Thymus (tissue), 11 donors: ENCODE measurements around the gene FTO. TPM values are rescaled to one million over a fixed set of nuclear protein-coding genes. Genes with fewer than 3 reads are reported as not detected.

Source experiments
- DNase-seq, 9 donors: peaks; one replicate each; pipeline ENCODE4 v3.0.0-alpha.2; 2013; ENCODE audit warnings: low spot score in 9 of 9, low read depth in 6 of 9, missing footprints in 1 of 9
- H3K27ac ChIP-seq, 2 donors: one replicate each; pipeline ENCODE4 v1.5.1; 2013; ENCODE audit warnings: control low read depth in 1 of 2, low read depth in 1 of 2, low read length in 1 of 2, mild to moderate bottlenecking in 1 of 2, moderate library complexity in 1 of 2
- H3K27me3 ChIP-seq, 2 donors: one replicate each; pipeline ENCODE4 v1.5.1; 2013; ENCODE audit warnings: low read length in 1 of 2; ENCODE audit not compliant: control insufficient read depth in 2 of 2, insufficient read depth in 1 of 2
- H3K36me3 ChIP-seq, 2 donors: one replicate each; pipeline ENCODE4 v1.5.1; 2013; ENCODE audit warnings: low read length in 1 of 2, mild to moderate bottlenecking in 1 of 2, moderate library complexity in 1 of 2; ENCODE audit not compliant: control insufficient read depth in 2 of 2, insufficient read depth in 2 of 2
- H3K4me1 ChIP-seq, 2 donors: one replicate each; pipeline ENCODE4 v1.5.1; 2013; ENCODE audit warnings: low read length in 2 of 2; ENCODE audit not compliant: control insufficient read depth in 2 of 2, insufficient read depth in 2 of 2
- H3K4me3 ChIP-seq, 2 donors: one replicate each; pipeline ENCODE4 v1.5.1; 2013; ENCODE audit warnings: low read length in 2 of 2, control low read depth in 1 of 2, mild to moderate bottlenecking in 1 of 2
- H3K9me3 ChIP-seq, 2 donors: one replicate each; pipeline ENCODE4 v1.5.1; 2013; ENCODE audit warnings: low read length in 1 of 2, mild to moderate bottlenecking in 1 of 2; ENCODE audit not compliant: control insufficient read depth in 2 of 2, insufficient read depth in 1 of 2
- WGBS: extraction: QIAGEN DNeasy Blood & Tissue Kit; methylation state at CpG from one replicate; pipeline ENCODE4 v1.1.7; 2013; 5-methylcytosine and 5-hydroxymethylcytosine counted together
- polyA plus RNA-seq: library from polyadenylated mRNA; stranded (reverse); fragments of 200-250 nt; gene quantifications from one replicate; pipeline ENCODE4 v1.2.3, GENCODE V29; 2013
- total RNA-seq: library from RNA; stranded (reverse); fragments of 120-200 nt; gene quantifications from one replicate; pipeline ENCODE4 v1.2.4, GENCODE V29; 2013
- donor health status: healthy.

Gene FTO
- total and polyA plus RNA-seq, 2 donors: 13.7 to 34.5 TPM

GRCh38 chr16:53950677-53951076, 246.7 kb downstream of the FTO start:
- 92% methylated on average over 5 of the region's 5 CpGs for WGBS
- H3K27me3 ChIP-seq: no peaks in the 10 kb centered on the region
- no peak for DNase-seq

GRCh38 chr16:53952215-53953208, 248.6 kb downstream of the FTO start:
- H3K4me3 ChIP-seq: no peak overlapping the region
- WGBS: 80% methylated on average over 7 of the region's 7 CpGs
- H3K9me3 ChIP-seq: no peaks in the 10 kb centered on the region
- peak overlapping the region in 1 of 2 donors; percentile 56 for H3K27ac ChIP-seq
- peak in 6 of 9 donors; percentile 19 to 70 (median 34) for DNase-seq
- H3K36me3 ChIP-seq: no peaks in the 10 kb centered on the region
- no peaks in the 10 kb centered on the region for H3K27me3 ChIP-seq
- H3K4me1 ChIP-seq: peaks cover 0 to 7% of the 10 kb centered on the region in 2 donors

More at GRCh38 chr16:53950677-53951076, 246.7 kb downstream of the FTO start:
- Histone ChIP-seq H3K9me3 (no peaks in the 10 kb centered on the region), H3K4me3 (no peak overlapping the region), H3K4me1 (peaks cover 0 to 16% of the 10 kb centered on the region in 2 donors), H3K36me3 (no peaks in the 10 kb centered on the region), H3K27ac (no peak overlapping the region)

- Histone ChIP-seq H3K9me3 (no peaks in the 10 kb centered on the region), H3K27me3 (no peaks in the 10 kb centered on the region), H3K4me1 (peaks cover 0 to 7% of the 10 kb centered on the region in 2 donors), H3K36me3 (no peaks in the 10 kb centered on the region), H3K4me3 (no peak overlapping the region), H3K27ac (no peak overlapping the region)
- no peak for DNase-seq
- WGBS: 94% methylated on average over 2 of the region's 2 CpGs
These were observed 249.4 kb downstream of the FTO start for GRCh38 chr16:53953336-53953735.

GRCh38 chr16:53955221-53955875, 251.4 kb downstream of the FTO start:
- H3K4me3 ChIP-seq: no peak overlapping the region
- H3K27me3 ChIP-seq: no peaks in the 10 kb centered on the region
- no peak for DNase-seq
- no peaks in the 10 kb centered on the region for H3K36me3 ChIP-seq
- no peak overlapping the region for H3K27ac ChIP-seq
- H3K4me1 ChIP-seq: peaks cover 0 to 7% of the 10 kb centered on the region in 2 donors
- no peaks in the 10 kb centered on the region for H3K9me3 ChIP-seq
- 94% methylated on average over 2 of the region's 2 CpGs for WGBS

- no peaks in the 10 kb centered on the region for H3K9me3 ChIP-seq
- WGBS: 93% methylated on average over 10 of the region's 10 CpGs
- no peak overlapping the region for H3K4me3 ChIP-seq
These were observed 254.5 kb downstream of the FTO start for GRCh38 chr16:53958341-53958880.

GRCh38 chr16:53960050-53960812, 256.3 kb downstream of the FTO start:
- Histone ChIP-seq H3K9me3 (no peaks in the 10 kb centered on the region), H3K36me3 (no peaks in the 10 kb centered on the region), H3K27ac (no peak overlapping the region), H3K27me3 (no peaks in the 10 kb centered on the region), H3K4me3 (no peak overlapping the region), H3K4me1 (no peaks in the 10 kb centered on the region)
- 87% methylated on average over 7 of the region's 7 CpGs for WGBS
- no peak for DNase-seq

More at GRCh38 chr16:53958341-53958880, 254.5 kb downstream of the FTO start:
- DNase-seq: no peak
- Histone ChIP-seq H3K27ac (no peak overlapping the region), H3K27me3 (no peaks in the 10 kb centered on the region), H3K4me1 (no peaks in the 10 kb centered on the region), H3K36me3 (no peaks in the 10 kb centered on the region)

GRCh38 chr16:53960954-53961616, 257.1 kb downstream of the FTO start:
- no peak overlapping the region for H3K4me3 ChIP-seq
- no peak for DNase-seq
- WGBS: 92% methylated on average over 6 of the region's 6 CpGs

GRCh38 chr16:53962041-53962440, 258.1 kb downstream of the FTO start:
- no peaks in the 10 kb centered on the region for H3K36me3 ChIP-seq
- H3K27me3 ChIP-seq: no peaks in the 10 kb centered on the region
- H3K4me1 ChIP-seq: no peaks in the 10 kb centered on the region
- no peak overlapping the region for H3K4me3 ChIP-seq
- H3K27ac ChIP-seq: no peak overlapping the region
- no peak for DNase-seq
- 58% methylated on average over 2 of the region's 2 CpGs for WGBS
- no peaks in the 10 kb centered on the region for H3K9me3 ChIP-seq

More at GRCh38 chr16:53960954-53961616, 257.1 kb downstream of the FTO start:
- H3K4me1 ChIP-seq: no peaks in the 10 kb centered on the region
- H3K27me3 ChIP-seq: no peaks in the 10 kb centered on the region
- no peaks in the 10 kb centered on the region for H3K36me3 ChIP-seq
- H3K27ac ChIP-seq: no peak overlapping the region
- no peaks in the 10 kb centered on the region for H3K9me3 ChIP-seq
